GM19193 (cell line): ENCODE measurements around the gene NPY5R.

ENCODE experiments used
- POLR2A ChIP-seq: IDR thresholded peaks from 4 replicates; pipeline ENCODE4 v1.6.1; 2011; ENCODE audit not compliant: insufficient read depth, insufficient read length; ENCODE audit errors: extremely low read depth

The NPY5R gene

GRCh38 chr4:163367651-163368050 is 24.0 kb downstream of the NPY5R start:
- TF ChIP-seq POLR2A: no peak

DNA sequence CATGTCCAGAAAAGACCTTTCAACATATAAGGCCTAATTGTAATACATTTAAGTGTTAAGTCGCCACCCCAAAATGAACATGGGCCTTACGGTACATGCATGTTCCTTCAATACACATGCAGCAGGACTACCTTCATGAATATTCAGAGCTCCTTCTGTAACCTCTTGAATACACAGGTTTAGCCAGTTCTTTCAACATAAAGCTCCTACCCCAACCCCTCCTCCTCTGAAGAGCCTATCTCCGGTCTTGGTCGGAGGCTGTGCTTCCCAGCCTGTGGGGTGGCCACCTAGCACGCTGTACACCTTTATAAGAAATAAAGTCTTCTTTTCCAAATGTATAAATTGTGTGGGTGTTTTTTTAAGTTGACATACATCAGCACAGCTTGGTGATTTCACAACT is 28.3 kb downstream of the NPY5R start:
- TF ChIP-seq POLR2A: no peak

- TF ChIP-seq POLR2A: no peak
These were observed 35.0 kb downstream of the NPY5R start for GRCh38 chr4:163378661-163379060.

- TF ChIP-seq POLR2A: no peak
These were observed 37.0 kb downstream of the NPY5R start for GRCh38 chr4:163380703-163381102.

DNA sequence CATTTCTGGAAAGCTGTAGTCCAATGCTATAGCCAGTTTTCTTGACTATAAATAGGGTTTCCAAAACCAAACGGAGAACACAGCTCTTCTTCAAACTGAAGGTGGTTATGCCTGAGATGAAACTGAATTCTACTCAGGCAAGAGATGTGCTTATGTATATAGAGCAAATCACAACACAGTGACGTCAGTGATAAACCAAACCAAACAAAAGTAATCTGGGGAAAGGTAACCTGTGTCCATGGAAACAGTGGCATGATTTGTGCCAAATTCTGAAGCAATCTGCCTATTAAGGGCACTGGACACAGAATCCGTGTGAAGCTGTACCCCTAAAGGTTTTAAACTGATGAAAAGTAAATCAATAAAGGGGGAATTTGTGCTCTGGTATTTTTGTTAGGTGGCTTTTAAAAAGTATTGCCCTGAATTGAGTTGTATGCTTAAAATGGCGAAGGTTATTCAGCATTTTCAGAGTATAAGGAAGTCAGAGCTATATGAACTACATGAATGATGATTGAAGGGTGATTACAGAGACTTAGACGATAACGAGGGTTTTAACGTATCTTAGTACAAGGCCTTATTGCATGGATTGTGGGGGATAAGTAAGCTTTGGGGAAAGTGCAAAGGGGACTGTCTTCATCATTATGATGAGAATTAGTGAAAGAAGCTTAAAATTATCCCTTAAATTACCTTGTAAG is 38.6 kb downstream of the NPY5R start:
- no peak for TF ChIP-seq POLR2A

GRCh38 chr4:163384434-163384833 is 40.7 kb downstream of the NPY5R start:
- TF ChIP-seq POLR2A: no peak

DNA sequence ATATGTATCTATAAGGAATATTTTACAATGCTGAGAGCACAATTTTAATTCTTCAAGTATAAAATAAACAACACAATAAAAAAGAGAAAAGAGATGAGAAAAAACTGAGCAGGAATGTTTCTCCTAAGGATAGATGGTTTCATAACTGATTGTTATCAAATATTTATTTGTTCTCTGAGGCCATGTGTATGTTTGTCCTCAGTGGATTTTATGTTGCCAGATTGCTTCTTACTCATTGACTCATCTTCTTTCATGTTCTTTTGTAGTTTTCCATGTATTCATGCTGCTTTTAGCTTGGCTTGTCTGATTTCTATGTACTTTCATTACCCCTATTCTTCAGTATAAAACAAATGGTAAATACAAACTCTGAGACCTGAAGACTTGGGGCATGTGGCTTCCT is 41.2 kb downstream of the NPY5R start:
- TF ChIP-seq POLR2A: no peak

DNA sequence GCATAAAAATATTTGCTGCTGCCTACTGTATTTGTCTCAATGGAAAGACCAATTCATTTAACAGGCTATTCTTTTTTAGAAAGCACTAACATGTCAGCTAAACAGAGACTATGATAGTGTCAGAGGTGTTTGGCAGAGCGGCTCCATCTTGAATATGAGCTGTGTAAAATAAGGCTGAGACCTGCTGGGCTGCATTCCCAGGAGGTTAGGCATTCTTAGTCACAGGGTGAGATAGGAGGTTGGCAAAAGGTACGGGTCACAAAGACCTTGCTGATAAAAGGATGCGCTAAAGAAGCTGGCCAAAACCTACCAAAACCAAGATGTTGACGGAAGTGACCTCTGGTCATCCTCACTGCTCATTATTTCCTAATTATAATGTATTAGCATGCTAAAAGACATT is 41.8 kb downstream of the NPY5R start:
- no peak for TF ChIP-seq POLR2A

GRCh38 chr4:163391756-163392155 is 48.1 kb downstream of the NPY5R start:
- TF ChIP-seq POLR2A: no peak

- TF ChIP-seq POLR2A: no peak
These were observed 48.6 kb downstream of the NPY5R start for GRCh38 chr4:163392328-163392727.

DNA sequence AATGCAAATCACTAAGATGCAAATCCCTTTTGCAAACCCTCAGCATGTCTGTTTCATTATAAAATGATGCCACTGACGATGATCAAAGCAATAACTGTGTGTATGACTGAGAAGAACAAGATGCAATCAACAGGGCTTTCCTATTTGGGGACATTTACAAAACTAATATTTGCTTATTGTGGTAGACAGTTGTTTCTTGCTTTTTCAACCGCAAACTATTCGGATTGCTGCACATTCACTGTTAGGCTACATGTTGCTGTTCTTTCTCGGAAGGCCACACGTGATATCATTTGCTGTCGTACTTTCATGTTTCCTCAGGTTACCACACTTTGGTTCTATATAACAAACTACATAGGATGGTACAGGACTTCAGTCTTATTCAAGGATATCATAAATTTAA is 49.8 kb downstream of the NPY5R start:
- TF ChIP-seq POLR2A: no peak

DNA sequence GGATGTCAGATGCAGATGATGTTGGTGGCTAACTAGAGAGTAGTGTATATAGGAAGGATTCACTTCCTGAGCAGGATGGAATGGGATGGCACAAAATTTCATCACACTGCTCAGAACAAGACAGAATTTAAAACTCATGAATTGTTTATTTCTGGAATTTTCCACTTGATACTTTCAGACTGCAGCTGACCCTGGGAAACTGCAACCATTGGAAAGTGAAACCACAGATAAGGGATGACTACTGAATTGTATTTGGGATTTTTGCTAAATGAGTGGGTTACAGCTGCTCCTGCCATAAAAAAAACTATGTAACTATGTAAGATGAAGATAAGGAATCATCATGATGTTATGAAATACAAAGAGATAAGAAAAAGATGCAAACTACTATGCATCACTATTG is 51.4 kb downstream of the NPY5R start:
- no peak for TF ChIP-seq POLR2A

- no peak for TF ChIP-seq POLR2A
These were observed 52.1 kb downstream of the NPY5R start for GRCh38 chr4:163395758-163396157.

GRCh38 chr4:163398238-163398637 is 54.5 kb downstream of the NPY5R start:
- TF ChIP-seq POLR2A: no peak

GRCh38 chr4:163400911-163401310 is 57.2 kb downstream of the NPY5R start:
- TF ChIP-seq POLR2A: no peak
